ENCODE measurements around the gene CACNA1C.

GRCh38 chr12:2481346-2481745 is 428.6 kb downstream of the CACNA1C start:
- TF ChIP-seq CTCF (IDR thresholded peaks at IDR 0.05) = no peak
- TF ChIP-seq POLR2A (IDR thresholded peaks at IDR 0.05) = no peak
